ENCODE data around the gene RITA1. TPM values are rescaled to one million over a fixed set of nuclear protein-coding genes. Genes with fewer than 3 reads are reported as not detected.

RITA1 gene
- total RNA-seq, 1 donor from 2014 or later, result 19.9 TPM

DNA sequence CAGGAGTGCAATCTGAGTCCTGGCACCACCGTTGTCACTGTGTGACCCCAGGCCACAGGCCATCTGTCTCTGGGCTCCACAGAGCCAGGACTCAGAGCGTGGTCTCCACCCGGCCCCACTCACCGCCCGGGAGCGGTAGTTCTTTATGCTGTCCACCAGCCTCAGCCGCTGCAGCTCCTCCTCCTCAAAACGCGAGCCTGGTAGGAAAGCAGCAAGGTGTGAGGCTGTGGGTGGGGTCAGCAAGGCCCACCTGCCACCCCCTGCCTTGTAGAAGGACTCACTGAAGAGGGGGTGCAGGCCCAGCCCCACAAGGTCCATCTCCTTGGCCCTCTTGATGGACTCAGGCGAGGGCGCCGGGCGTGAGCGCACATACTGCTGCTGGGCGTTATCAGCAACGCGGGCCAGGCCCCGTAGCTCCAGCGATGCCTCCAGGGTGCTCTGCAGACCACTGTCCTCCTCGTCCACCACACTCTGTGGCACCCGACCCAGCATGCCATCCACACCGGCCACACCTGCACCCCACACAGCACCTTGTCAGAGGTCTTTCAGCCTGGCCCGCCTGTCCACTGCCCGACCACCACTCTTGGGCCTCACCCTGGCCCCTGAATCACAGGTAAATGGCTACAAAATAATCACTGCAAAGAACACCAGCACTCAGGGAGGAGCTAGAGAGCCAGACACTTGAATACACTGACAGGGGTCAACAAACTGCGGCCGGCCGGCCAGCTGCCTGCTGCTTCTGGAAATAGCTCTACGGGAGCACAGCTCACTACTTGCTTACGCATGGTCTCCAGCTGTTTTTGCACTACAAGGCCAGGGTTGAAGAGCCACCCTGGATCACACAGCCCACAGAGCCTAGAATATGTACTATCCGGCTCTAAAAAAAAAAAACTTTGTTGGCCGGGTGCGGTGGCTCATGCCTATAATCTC lies 19.7 kb upstream of the RITA1 start:
- Mint-ChIP-seq H3K9me3 (ENCODE audit: unreplicated experiment) (no peaks in the 10 kb centered on the region), H3K4me3 (ENCODE audit: unreplicated experiment) (no peak overlapping the region), H3K4me1 (ENCODE audit: unreplicated experiment) (peaks cover 2% of the 10 kb centered on the region), H3K27me3 (ENCODE audit: unreplicated experiment) (no peaks in the 10 kb centered on the region), H3K36me3 (ENCODE audit: unreplicated experiment) (peaks cover 35% of the 10 kb centered on the region), H3K27ac (ENCODE audit: unreplicated experiment) (no peak overlapping the region)
- TF ChIP-seq, protein P1, sequence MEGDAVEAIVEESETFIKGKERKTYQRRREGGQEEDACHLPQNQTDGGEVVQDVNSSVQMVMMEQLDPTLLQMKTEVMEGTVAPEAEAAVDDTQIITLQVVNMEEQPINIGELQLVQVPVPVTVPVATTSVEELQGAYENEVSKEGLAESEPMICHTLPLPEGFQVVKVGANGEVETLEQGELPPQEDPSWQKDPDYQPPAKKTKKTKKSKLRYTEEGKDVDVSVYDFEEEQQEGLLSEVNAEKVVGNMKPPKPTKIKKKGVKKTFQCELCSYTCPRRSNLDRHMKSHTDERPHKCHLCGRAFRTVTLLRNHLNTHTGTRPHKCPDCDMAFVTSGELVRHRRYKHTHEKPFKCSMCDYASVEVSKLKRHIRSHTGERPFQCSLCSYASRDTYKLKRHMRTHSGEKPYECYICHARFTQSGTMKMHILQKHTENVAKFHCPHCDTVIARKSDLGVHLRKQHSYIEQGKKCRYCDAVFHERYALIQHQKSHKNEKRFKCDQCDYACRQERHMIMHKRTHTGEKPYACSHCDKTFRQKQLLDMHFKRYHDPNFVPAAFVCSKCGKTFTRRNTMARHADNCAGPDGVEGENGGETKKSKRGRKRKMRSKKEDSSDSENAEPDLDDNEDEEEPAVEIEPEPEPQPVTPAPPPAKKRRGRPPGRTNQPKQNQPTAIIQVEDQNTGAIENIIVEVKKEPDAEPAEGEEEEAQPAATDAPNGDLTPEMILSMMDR (IDR thresholded peaks at IDR 0.05), result no peak
- no peak for DNase-seq (ENCODE audit: extremely low spot score, unreplicated experiment)

DNA sequence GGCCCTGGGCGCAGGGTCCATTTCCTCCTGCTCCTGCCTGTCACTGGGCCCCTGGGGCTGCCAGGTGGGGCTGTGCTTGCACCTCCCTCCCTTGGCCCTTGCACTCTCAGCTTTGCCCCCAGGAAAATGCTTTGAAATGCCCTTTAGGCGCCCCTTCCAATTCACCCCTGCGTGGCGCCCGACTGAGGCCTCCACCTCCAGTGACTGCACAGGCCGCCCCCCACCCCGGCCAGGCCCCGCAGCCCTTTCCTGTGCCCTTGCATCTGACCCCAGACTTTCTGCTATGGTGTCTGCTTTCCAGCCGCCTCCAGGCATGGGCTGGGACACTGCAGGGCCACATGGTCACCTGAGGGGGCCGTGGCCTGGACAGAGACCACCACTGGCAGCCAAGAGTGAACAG lies 17.7 kb upstream of the RITA1 start:
- H3K36me3 Mint-ChIP-seq (ENCODE audit: unreplicated experiment), result peaks cover 44% of the 10 kb centered on the region
- H3K27me3 Mint-ChIP-seq (ENCODE audit: unreplicated experiment), result no peaks in the 10 kb centered on the region
- no peak overlapping the region for H3K4me3 Mint-ChIP-seq (ENCODE audit: unreplicated experiment)
- no peak overlapping the region for H3K27ac Mint-ChIP-seq (ENCODE audit: unreplicated experiment)
- H3K4me1 Mint-ChIP-seq (ENCODE audit: unreplicated experiment), result no peaks in the 10 kb centered on the region
- no peaks in the 10 kb centered on the region for H3K9me3 Mint-ChIP-seq (ENCODE audit: unreplicated experiment)
- no peak for DNase-seq (ENCODE audit: extremely low spot score, unreplicated experiment)
- TF ChIP-seq, protein P1 (IDR thresholded peaks at IDR 0.05), result no peak

DNA sequence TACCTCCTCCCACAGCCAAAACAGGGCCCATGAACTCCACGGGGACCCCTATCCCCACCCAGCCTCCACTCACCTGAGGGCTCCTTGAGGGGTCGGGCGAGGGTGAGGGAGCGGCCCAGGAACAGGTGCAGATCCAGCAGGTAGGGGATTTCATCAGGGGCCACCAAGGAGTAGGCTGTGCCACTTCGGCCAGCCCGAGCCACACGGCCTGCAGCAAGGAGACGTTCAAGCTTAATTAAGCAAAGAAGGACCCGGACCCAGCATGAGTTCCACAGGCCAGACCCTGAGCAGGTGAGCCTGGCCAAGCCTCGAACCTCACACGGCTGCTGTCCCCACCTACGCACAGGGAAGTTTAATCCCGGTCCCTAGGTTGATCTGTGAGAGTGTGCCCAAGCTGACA lies 15.8 kb upstream of the RITA1 start:
- no peaks in the 10 kb centered on the region for H3K27me3 Mint-ChIP-seq (ENCODE audit: unreplicated experiment)
- no peak overlapping the region for H3K27ac Mint-ChIP-seq (ENCODE audit: unreplicated experiment)
- H3K36me3 Mint-ChIP-seq (ENCODE audit: unreplicated experiment), result peaks cover 43% of the 10 kb centered on the region
- TF ChIP-seq, protein P1 (IDR thresholded peaks at IDR 0.05), result no peak
- no peak for DNase-seq (ENCODE audit: extremely low spot score, unreplicated experiment)
- H3K4me1 Mint-ChIP-seq (ENCODE audit: unreplicated experiment), result no peaks in the 10 kb centered on the region
- H3K4me3 Mint-ChIP-seq (ENCODE audit: unreplicated experiment), result no peak overlapping the region
- no peaks in the 10 kb centered on the region for H3K9me3 Mint-ChIP-seq (ENCODE audit: unreplicated experiment)

- Mint-ChIP-seq H3K36me3 (ENCODE audit: unreplicated experiment) (peaks cover 46% of the 10 kb centered on the region), H3K9me3 (ENCODE audit: unreplicated experiment) (no peaks in the 10 kb centered on the region), H3K27me3 (ENCODE audit: unreplicated experiment) (no peaks in the 10 kb centered on the region), H3K4me1 (ENCODE audit: unreplicated experiment) (no peaks in the 10 kb centered on the region), H3K27ac (ENCODE audit: unreplicated experiment) (no peak overlapping the region), H3K4me3 (ENCODE audit: unreplicated experiment) (no peak overlapping the region)
- DNase-seq (ENCODE audit: extremely low spot score, unreplicated experiment), result no peak
- TF ChIP-seq, protein P1 (IDR thresholded peaks at IDR 0.05), result no peak
Observed at GRCh38 chr12:113170457-113170856, 15.1 kb upstream of the RITA1 start.

- DNase-seq (ENCODE audit: extremely low spot score, unreplicated experiment), result no peak
- H3K27me3 Mint-ChIP-seq (ENCODE audit: unreplicated experiment), result no peaks in the 10 kb centered on the region
- TF ChIP-seq, protein P1 (IDR thresholded peaks at IDR 0.05), result no peak
- peaks cover 45% of the 10 kb centered on the region for H3K36me3 Mint-ChIP-seq (ENCODE audit: unreplicated experiment)
- no peak overlapping the region for H3K27ac Mint-ChIP-seq (ENCODE audit: unreplicated experiment)
- no peaks in the 10 kb centered on the region for H3K4me1 Mint-ChIP-seq (ENCODE audit: unreplicated experiment)
- H3K9me3 Mint-ChIP-seq (ENCODE audit: unreplicated experiment), result no peaks in the 10 kb centered on the region
- H3K4me3 Mint-ChIP-seq (ENCODE audit: unreplicated experiment), result no peak overlapping the region
Observed at GRCh38 chr12:113170926-113171325, 14.6 kb upstream of the RITA1 start.

All from osteocyte (in vitro differentiated cells).